Raji (cell line): Measurements from ENCODE around the gene PRUNE2.

Experiments used
- POLR2A ChIP-seq: IDR thresholded peaks from 2 replicates; pipeline ENCODE4 v1.6.1; 2011; ENCODE audit warnings: low read depth, low read length, control low read depth; ENCODE audit not compliant: insufficient read depth

PRUNE2 gene

DNA sequence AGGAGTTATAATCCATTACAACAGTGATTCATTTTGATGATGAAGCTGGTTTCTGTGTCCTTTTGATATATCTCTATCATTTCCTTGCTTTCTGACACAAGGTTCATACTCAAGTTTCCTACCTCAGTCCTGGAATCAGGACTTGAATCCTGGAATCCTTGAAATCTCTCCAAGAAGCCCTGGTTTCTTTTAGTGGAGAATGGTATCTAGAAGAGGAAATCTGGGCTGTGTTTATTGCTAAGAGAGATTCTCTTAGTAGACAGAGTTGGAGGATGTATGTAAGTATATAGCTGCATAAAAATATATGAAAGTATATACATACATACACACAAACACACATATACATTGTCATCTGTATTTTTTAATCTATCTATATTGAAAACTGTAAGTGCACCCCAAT lies 332.5 kb downstream of the PRUNE2 start:
- TF ChIP-seq POLR2A: no peak

DNA sequence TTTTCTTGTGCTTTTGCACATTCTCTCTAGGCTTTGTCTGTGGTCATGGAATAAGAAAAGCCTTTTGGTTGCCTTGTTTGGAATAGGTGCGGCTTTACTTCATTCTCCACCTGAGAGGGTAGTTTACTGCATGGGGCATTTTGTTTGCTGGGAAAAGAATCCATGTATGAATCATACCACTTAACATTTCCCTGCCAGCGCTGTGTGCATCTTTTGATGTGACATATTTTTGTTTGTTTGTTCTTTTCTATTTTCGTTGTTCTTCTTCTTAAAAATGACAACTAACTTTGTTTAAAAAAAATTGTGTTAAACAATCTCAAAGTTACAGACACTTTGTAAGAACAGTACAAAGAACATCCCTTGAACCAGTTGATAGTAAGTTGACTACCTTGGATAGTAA lies 333.8 kb downstream of the PRUNE2 start:
- no peak for TF ChIP-seq POLR2A

DNA sequence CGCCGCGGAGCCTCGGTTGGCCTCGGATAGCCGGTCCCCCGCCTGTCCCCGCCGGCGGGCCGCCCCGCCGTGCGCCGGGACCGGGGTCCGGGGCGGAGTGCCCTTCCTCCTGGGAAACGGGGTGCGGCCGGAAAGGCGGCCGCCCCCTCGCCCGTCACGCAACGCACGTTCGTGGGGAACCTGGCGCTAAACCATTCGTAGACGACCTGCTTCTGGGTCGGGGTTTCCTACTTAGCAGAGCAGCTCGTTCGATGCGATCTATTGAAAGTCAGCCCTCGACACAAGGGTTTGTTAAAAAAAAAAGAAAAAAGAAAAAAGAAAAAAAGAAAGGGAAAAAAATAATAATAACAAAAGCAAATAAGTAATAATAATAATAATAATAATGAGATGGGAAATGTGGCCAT lies 334.2 kb downstream of the PRUNE2 start:
- TF ChIP-seq POLR2A: no peak

DNA sequence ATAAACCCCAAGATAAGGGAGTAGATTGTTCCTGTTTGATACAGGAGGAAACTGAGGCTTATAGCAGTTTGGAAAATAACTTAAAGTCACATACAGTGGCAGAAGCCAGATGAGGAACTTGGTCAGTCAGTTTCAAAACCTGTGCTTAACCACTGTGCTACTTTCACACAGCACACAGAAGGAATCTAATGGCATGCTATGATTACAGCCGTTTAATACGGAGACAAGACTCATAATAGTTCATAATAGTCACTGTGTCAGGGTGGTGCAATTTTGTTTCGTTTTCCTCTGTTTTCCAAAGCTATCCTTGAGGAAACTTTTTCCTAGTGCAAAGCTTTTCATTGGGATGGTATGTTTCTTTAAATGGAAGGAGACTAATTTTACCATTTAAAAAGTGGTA lies 334.6 kb downstream of the PRUNE2 start:
- TF ChIP-seq POLR2A: no peak

DNA sequence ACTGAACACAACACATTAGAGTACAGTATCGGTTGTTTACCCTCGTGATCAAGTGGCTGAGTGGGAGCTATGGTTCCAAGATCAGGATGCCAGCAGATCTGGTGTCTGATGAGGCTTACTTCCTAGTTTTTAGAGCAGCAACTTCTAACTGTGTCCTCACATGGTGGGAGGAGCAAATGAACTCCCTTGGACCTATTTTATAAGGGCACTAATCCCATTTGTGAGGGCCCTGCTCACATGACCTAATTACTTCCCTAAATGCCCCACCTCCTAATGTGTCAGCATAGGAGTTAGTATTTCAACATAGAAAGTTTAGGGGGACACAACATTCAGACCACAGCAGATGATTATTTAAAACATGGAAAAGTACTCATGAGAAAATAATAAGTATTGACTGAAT lies 335.1 kb downstream of the PRUNE2 start:
- no peak for TF ChIP-seq POLR2A

DNA sequence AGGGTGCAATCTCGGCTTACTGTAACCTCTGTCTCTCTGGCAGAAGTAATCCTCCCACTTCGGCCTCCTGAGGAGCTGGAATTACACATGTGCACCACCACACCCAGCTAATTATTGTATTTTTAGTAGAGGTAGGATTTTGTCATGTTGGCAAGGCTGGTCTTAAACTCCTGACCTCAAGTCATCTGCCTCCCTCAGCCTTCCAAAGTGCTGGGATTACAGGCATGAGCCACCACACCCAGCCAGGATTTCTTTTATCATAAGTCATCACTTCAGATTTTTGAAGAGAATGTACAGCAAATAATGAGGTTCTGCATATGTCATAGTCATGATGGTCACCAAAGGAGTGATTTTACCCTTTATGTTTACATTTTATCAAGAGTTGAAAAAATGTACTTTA lies 338.8 kb downstream of the PRUNE2 start:
- no peak for TF ChIP-seq POLR2A

DNA sequence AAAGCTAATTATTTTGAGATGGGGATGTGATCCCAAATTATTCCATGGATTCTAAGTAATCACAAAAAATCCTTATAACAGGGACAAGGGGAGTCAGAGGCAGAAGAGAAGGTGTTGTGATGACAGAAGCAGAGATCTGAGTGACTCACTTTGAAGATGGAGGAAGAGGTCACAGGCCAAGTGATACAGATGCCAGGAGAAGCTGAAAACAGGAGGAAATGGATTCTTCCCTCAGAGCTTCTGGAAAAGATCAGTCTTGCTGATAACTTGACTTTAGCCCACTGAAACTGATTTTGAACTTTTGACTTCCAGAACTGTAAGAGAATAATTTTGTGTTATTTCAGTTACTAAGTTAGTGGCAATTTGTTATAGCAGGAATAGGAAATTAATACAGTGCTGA lies 341.6 kb downstream of the PRUNE2 start:
- TF ChIP-seq POLR2A: no peak

DNA sequence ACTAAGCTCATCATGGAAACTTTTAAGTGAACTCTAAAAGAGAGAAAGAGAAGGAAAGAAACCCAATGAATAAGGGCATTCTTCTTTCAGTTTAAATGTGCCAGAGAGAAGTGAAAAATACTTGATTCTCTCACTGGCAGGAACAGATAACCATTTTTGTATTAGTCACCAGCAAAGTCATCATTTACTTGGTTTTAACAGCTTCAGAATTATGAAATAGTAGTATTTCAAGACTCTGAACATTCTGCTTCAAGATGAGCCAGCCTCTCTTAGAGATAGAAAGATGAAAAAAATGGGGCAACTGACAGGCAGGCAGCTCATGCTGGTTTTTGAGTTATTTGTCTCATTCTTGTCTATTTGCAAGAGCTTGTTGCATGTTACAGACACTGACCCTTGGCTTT lies 343.4 kb downstream of the PRUNE2 start:
- no peak for TF ChIP-seq POLR2A

DNA sequence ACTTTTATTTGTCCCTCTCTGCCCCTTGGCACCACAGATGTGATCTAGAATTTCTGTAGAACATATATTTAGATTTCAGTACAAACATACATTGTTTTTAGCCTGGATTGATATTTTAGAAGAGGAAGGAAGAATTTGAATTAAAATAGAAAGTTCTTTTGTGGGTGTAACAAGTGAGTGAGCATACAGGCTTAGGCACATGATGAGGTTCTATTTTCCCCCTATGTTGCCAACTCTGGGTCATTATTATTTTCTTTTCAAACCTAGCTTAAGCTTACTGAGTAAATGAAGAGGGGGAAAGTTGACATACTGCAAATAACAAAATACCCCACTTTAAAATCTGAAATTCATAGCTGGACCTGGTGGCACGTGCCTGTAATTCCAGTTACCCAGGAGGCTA lies 344.0 kb downstream of the PRUNE2 start:
- no peak for TF ChIP-seq POLR2A
